HuH-7.5 (cell line): ENCODE data around the gene STX3.
"Not testable (repeated sequence)": the region's sequence is repeated elsewhere in the genome, so short reads cannot be mapped to it uniquely, and the experiment has no call there.

Experiments
- DNase-seq: peaks from one replicate; pipeline ENCODE4 v3.0.0; 2011; ENCODE audit warnings: low spot score

Gene STX3

GRCh38 chr11:59758401-59759037 lies 3.3 kb downstream of the STX3 start:
- DNase-seq: no peak

DNA sequence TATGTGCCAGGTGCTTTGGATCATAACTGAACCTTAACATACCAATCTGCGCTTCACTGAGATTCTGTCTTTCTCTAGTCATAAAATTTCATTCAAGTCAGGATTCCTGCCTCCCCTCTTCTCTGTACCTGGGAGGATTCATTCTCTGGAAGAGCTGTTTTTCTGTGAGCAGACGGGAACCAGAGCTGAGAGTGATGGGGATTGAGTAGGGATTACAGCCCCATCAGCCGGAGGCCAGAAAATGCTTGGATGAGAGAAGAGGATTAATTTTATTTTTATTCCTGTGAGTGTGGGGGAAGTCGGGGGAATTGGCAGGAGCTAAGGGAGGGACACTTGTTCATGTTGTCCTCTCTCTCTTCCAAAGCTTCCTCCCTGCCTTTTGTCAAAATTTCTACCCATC lies 4.7 kb downstream of the STX3 start:
- no peak for DNase-seq

DNA sequence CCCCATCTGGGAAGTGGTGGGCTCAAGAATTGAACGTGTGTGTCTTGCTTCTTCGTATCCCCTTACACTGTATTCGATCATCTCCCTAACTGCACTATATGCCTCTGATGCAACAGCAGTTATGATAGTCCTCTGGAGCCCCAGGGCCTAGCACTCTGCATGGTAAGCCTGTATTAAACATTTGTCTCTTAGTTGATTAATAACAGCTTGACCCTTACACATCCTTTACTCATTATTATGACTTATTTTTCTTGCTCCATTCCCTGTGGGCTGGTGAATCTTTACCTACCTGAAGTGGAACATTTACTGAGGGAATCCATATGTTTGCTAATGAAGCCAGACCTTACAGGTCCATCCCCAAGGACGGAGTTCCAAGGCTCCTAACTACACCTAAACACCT lies 5.6 kb downstream of the STX3 start:
- no peak for DNase-seq

DNA sequence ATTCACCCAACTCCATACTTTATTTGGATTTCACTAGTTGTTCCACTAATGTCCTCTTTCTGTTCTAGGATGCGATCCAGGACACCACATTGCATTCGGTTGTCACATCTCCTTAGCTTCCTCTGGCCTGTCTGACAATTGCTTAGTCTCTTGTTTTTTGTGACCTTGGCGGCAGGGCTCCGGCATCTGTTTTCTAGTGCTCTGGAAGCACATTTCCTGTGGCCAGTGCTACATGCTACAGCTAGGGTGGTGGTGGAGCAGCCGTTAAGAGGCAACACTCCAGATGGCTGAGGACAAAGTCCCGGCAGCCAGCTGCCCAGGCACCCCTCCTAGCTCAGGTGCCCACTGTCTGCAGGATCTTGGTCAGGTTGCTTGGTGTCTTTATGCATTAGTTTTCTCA lies 6.8 kb downstream of the STX3 start:
- DNase-seq: no peak

DNA sequence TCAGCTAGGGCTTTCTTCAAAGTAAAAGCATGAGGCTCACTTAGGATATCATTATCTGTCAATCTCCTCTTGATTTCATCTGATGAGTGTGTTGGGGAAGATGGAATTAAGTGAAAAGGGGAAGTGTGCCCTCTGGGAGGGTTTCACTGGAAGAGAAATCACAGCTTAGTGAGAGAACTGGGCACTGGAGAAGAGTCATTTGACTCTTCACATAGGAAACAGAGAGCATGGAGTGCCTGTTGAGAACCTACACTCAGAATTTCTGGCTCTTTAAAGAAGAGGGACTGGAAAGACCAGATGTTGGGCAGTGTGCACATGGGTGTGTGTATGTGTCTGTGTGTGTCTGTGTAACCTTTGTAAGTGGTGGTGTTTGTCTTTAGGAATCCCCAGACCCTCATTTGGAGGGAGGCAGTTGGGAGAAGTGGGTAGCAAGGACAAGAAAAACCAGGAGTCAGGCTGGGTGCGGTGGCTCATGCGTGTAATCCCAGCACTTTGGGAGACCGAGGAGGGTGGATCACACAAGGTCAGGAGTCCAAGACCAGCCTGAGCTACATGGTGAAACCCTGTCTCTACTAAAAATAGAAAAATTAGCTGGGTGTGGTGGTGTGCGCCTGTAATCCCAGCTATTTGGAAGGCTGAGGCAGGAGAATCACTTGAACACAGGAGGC lies 10.0 kb downstream of the STX3 start:
- DNase-seq: no peak

GRCh38 chr11:59766542-59767224 lies 11.5 kb downstream of the STX3 start:
- no peak for DNase-seq

GRCh38 chr11:59767225-59767611 lies 12.0 kb downstream of the STX3 start:
- DNase-seq: no peak

GRCh38 chr11:59769111-59769510 lies 13.9 kb downstream of the STX3 start:
- DNase-seq: no peak

DNA sequence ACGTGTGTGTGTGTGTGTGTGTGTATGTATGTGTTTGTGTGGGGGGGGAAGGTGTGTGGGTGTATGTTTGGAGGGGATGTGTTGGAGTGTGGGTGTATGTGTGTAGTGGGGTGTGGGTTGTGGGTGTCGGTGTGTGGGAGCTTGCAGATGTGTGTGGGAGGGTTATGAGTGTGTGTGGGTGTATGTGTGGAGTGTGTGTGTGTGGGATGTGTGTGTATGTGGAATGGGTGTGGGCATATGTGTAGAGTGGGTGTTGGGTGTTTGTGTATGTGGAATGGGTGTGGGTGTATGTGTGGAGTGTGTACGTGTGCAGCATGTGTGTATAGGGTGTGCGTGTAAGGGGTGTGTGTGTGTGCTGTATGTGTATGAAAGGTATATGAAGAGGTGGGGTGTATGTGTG lies 14.7 kb downstream of the STX3 start:
- no peak for DNase-seq

- DNase-seq: no peak
Observed at GRCh38 chr11:59770319-59770718, 15.1 kb downstream of the STX3 start.

DNA sequence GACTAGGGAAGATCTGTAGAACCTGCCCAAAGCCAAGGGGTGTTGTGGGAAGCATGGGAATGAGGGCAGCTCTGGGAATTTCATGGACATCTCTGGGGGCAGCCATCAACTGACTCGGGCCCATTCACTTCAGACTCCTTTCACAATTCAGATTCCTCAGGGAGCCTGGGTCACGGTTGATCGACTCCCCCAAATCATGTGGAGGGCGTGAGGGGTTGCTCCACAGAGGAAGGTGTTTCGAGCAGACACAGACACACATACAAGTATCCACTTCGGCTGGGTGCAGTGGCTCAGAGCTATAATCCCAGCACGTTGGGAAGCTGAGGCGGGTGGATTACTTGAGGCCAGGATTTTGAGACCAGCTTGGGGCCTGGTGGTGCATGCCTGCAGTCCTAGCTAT lies 15.7 kb downstream of the STX3 start:
- DNase-seq: no peak

- DNase-seq: no peak
Observed at GRCh38 chr11:59771605-59772004, 16.4 kb downstream of the STX3 start.

DNA sequence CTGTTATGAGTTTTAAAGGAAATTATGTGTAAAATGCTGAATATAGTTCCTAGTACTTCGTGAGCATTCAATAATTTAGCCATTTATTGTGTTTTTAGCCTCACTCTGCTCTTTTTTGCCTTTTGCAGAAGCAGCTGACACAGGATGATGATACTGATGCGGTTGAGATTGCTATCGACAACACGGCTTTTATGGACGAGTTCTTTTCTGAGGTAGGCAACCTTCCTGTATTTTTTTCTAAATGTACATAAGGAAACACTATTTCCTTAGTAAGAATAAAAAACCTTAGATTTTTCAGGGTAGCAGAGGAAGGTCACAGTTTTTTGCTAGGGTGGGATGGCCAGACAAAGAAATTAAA lies 17.9 kb downstream of the STX3 start:
- DNase-seq: no peak

DNA sequence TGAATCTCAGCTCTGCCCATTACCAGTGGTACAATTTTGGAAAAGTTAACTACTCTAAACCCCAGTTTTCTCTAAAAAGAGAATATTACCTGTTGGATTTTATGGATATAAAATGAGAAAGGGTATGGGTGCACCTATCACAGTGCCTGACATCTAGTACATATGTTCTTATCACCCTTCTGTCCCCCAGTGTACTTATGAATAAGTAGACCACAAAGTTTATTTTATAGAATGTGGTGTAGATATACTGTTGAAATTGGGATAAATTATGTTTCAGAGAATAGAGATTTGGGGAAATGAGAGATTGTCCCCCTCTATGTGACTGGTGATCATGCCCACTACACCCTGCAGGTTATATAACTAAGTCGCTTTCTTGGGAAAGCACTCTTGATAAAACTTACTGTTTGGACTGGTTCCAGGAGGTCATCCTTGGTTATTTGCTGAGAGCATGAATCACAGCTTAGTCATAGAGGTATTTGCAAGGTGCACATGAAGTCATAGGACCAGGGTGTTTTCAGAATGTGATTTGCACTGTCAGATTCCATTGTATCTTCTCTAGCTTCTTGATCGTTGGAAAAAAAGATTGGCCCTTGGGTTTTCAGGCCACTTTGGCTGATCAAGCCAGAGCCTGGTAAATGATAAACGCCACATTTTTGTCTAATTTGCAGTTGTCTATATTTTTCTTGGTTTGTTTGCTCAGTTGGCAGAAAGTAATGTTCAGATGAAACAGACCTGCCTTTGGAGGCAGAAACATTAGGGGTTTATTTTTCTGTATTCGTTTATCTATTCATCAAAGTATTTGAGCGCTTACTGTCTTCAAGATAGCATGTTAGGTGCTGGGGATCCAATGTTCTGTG lies 21.3 kb downstream of the STX3 start:
- peak; percentile 59 for DNase-seq

- no peak for DNase-seq
Observed at GRCh38 chr11:59777104-59777503, 21.9 kb downstream of the STX3 start.

GRCh38 chr11:59778122-59778521 lies 22.9 kb downstream of the STX3 start:
- DNase-seq: peak; percentile 31

DNA sequence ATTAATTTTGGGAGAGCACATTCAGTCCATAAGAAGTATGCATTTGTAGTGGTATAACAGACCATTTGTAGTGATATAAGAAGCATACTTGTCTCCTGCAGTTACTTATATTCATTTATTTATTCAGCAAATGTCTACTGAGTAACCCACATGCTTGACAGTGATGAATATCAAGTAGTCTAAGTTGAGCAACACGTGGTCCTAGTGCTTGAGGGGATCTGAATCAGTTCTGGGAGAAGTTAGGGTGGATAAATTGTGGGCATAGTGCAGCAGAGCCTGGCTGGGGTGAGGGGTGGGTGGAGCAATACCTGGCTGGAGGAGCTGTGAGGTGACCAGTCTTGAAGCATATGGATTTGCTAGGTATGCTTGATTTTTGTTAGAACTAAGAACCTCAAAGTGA lies 24.3 kb downstream of the STX3 start:
- DNase-seq: no peak

- DNase-seq: no peak
Observed at GRCh38 chr11:59782080-59782479, 26.9 kb downstream of the STX3 start.

GRCh38 chr11:59783632-59784090 lies 28.5 kb downstream of the STX3 start:
- no peak for DNase-seq

DNA sequence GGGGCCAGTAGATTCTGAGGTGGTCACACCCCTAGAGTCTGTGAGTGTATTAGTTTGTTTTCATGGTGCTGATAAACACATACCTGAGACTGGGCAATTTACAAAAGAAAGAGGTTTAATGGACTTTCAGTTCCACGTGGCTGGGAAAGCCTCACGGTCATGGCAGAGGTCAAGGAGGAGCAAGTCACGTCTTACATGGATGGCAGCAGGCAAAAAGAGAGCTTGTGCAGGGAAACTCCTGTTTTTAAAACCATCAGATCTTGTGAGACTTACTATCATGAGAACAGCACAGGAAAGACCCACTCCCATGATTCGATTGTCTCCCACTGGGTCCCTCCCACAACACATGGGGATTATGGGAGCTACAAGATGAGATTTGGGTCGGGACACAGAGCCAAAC lies 29.3 kb downstream of the STX3 start:
- DNase-seq: not testable (repeated sequence)

GRCh38 chr11:59785818-59786217 lies 30.6 kb downstream of the STX3 start:
- no peak for DNase-seq

- DNase-seq: peak; percentile 40
Observed at GRCh38 chr11:59787255-59787588, 32.0 kb downstream of the STX3 start.

GRCh38 chr11:59787816-59788215 lies 32.6 kb downstream of the STX3 start:
- DNase-seq: no peak
